NCI-H1092 treated with DMSO at 0.1 percent for 48 hours (cell line): Measurements from ENCODE around the gene MORN2.
"Not testable (repeated sequence)": the region's sequence is repeated elsewhere in the genome, so short reads cannot be mapped to it uniquely, and the experiment has no call there.

Experiments used
- DNase-seq: peaks from one replicate; lab custom pipeline; 2025; lab: John Stamatoyannopoulos, UW

The MORN2 gene

DNA sequence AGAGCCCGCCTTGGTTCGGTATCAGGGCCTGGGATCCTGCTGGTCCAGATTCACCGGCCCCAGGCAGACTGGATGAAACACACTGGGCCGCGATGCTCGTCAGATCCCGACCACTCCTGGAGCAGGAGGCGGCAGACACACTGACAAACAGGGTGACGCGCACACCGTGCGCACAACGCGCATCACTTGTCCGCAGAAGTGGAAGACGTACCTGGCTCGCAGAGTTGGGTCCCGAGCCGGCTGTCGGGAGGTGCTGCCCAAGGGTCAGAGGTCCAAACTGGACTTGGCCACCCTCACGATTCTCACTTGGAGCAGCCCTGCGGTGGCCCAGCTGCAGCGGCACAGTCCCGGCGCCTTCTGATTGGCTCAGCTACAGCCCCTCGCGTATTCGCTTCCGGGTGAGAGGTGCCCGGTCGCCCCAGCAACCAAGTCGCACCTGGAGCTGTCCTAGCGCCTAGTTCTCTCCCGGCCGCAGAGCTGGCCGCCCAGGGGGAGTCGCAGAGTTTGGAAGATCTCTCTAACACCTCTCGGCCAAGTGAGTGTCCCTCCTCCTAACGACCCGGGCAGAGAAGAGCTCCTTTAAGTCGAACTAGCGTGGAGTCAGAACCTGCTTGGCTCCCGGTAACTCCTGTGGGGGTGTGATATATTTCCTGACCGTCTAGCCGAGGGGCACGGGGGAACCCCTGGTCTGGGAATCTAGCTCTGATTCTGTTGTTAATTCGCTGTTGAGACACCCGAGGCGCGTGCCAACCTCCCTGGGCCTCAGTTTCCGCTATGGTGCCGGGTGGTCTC, at the start of gene MORN2, which contains the start of gene DHX57:
Gene MORN2 (plus strand): TSS at position 401 of the 792 bp plus-strand sequence.
Gene DHX57 (minus strand): TSS at position 359 of the 792 bp plus-strand sequence. CDS start 7,529 bp downstream, outside the sequence.
- peak; percentile 65 for DNase-seq

DNA sequence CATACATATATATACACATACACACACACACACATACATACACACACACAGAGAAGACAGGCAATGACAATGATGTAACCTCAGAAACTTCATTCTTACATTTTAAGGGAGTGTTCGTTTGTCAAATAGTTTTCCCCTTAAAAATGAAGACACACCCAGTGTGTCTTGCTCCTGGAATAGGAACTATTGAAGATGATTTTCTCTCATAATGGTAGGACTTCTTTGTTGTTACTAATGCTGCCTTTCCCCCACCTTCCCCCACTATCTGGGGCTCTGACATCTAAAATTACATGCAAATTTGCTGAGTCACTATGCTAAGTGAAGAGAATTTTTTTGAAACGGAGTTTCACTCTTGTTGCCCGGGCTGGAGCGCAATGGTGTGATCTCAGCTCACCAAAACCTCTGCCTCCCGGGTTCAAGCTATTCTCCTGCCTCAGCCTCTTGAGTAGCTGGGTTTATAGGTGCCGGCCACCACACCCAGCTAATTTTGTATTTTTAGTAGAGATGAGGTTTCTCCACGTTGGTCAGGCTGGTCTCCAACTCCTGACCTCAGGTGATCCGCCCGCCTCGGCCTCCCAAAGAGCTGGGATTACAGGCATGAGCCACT, 48.1 kb upstream of the MORN2 start:
- not testable (repeated sequence) for DNase-seq

- no peak for DNase-seq
Observed at GRCh38 chr2:38828460-38828859, 47.3 kb upstream of the MORN2 start.

DNA sequence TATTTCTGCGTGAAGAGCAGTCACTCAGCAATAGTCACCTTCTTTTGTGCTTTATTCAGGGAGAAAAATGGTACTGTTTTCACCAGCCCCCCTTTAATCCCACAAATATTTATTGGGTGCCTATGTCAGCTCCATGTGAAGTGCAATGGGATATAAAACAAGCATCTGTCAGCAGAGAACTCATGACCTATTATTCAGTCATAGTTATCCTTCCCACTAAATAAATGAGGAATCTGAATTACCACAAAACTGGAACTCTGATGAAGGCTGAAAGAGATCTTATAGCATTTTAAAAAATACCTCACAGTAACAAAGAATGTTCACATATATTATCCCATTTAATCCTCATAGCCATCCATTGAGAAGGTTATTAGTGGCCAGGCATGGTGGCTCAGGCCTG, 45.8 kb upstream of the MORN2 start:
- no peak for DNase-seq

DNA sequence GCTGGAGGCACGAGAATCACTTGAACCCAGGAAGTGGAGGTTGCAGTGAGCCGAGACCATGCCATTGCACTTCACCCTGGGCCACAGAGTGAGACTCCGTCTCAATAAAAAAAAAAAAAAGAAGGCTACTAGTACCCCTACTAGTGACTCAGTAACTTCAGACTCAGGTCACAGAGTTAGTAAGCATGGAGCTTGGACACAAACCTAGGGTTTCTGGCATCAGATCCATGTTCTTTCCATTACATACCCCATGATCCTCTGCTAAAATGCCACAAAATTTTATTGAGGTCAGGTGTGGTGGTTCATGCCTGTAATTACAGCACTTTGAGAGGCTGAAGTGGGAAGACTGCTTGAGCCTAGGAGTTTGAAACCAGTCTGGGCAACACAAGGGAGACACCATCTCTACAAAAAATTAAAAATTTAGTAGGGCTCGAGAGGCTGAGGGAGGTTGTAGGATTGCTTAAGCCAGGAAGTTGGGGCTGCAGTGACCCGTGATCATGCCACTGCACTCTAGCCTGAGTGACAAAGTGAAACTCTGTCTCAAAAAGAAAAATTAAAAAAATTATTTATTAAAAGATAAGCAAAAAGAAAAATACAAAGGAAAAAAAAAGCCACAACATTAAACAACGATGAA, 45.1 kb upstream of the MORN2 start:
- no peak for DNase-seq

GRCh38 chr2:38835015-38835601, 40.7 kb upstream of the MORN2 start:
- no peak for DNase-seq

DNA sequence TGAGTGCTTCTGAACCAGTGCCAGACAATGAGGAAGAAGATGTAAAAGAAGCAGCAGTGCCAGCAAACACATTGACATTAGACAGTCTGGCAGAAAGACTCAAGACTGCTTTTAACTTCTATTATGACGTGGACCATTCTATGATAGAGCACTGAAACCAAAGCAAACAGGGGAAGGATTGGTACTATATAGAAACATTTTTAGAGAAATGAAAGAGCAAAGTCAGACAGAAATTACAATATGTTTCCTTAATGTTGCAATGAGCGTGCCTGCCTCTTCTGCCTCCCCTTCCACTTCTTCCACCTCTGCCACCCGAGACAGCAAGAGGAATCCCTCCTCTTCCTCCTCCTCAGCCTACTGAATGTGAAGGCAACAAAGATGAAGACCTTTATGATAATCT, 39.8 kb upstream of the MORN2 start:
- no peak for DNase-seq

GRCh38 chr2:38836791-38837190, 39.0 kb upstream of the MORN2 start:
- no peak for DNase-seq

- no peak for DNase-seq
Observed at GRCh38 chr2:38850045-38850444, 25.7 kb upstream of the MORN2 start.

DNA sequence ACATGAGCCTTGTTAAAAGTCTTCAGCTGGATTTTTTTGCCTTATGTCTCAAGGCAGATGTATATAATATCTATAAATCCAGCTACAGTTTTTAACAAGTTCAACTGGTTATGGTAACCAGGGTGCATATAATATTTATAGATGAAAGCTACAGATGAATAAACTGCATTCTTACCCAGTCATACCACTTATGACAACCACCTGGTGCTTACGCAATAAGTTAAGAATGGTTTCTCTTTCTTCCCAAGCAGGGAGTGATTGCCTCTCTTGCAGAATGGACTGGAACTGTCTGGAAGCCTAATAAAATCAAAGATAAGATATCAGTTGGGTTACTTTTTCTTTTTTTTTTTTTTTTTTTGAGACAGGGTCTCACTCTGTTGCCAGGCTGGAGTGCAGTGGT, 19.6 kb upstream of the MORN2 start:
- DNase-seq: no peak

GRCh38 chr2:38862476-38862875, 13.3 kb upstream of the MORN2 start:
- DNase-seq: no peak

- DNase-seq: no peak
Observed at GRCh38 chr2:38863061-38863695, 12.6 kb upstream of the MORN2 start.

DNA sequence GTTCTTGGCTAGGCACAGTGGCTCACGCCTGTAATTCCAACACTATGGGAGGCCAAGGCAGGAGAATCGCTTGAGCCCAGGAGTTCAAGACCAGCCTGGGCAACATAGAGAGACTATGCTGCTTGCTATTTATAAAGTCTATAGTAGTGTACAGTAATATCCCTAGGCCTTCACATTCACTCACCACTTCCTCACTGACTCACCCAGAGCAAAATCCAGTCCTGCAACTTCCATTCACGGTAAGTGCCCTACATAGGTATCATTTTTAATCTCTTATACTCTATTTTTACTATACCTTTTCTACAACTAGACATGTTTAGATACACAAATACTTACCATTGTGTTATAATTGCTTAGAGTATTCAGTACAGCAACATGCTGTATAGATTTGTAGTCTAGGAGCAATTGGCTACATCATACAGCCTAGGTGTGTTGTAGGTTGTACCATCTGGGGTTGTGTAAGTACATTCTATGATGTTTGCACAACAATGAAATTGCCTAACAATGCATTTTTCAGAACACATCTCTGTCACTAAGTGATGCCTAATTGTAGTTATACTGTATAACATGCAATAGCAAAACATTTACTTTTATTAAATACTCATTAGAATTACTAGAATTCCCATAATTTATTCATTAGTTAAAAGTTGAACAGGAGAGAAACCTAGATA, 8.9 kb upstream of the MORN2 start:
- DNase-seq: no peak

DNA sequence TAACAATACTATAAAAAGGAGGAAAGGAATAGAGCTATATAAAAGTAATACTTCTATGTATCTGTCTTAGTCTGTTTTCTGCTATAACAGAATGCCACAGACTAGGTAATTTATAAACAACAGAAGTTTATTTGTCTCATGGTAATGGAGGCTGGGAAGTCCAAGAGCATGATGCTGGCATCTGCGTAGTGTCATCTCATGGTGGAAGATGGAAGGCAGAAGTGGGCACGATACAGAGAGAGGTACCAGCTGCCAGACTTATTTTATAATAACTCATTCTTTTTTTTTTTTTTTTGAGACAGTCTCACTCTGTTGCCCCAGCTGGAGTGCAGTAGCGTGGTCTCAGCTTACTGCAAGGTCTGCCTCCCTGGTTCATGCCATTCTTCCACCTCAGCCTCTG, 4.3 kb upstream of the MORN2 start:
- no peak for DNase-seq

- no peak for DNase-seq
Observed at GRCh38 chr2:38873763-38874162, 2.0 kb upstream of the MORN2 start.

- DNase-seq: no peak
Observed at GRCh38 chr2:38875227-38875575, 575 bp upstream of the MORN2 start.

GRCh38 chr2:38876407-38876806, 631 bp downstream of the MORN2 start:
- no peak for DNase-seq

DNA sequence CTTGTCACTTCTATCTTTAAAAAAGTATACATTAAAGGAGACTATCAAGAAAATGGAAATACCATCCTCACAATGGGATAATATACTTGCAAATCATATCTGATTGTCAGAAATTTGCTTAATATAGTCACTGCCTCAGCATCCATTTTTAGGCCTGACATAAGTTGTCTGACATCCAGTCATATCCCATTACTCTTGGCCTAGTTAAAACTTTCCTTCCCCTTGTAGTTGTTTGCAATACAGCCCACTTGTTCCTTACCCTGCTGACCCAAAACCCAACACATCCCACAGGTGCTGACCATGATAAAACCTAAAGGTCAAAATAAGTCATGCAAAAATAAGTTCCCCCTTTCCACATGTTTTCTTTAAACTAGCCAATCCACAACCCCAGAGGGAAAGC, 10.3 kb downstream of the MORN2 start:
- no peak for DNase-seq

GRCh38 chr2:38887347-38887746, 11.6 kb downstream of the MORN2 start:
- no peak for DNase-seq

GRCh38 chr2:38887902-38888554, 12.3 kb downstream of the MORN2 start:
- DNase-seq: no peak

DNA sequence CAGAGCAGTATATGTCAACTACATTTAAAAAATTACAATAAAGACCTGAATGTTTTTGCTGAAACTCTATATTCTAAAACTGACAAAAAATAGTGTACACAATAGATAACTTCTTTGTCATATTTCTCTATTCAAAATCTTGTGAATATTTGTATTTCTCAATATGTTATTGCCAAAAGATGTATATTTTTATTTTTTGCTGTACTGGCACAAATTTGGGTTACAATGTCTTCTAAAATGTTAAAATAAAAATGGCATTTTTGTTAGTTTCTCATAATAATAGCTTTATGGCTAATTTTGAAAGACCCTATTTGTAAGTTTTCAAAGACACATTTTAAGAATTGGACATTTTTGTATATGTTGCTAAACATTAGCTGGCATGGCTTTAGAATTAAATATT, 13.3 kb downstream of the MORN2 start:
- no peak for DNase-seq
